ENCODE data around the gene ADGRE3.
"Not testable (repeated sequence)": the region's sequence is repeated elsewhere in the genome, so short reads cannot be mapped to it uniquely, and the experiment has no call there.

Gene ADGRE3

GRCh38 chr19:14606627-14607026 is 68.0 kb downstream of the ADGRE3 start:
- TF ChIP-seq CTCF (IDR thresholded peaks at IDR 0.05): no peak
- no peak overlapping the region for H3K4me3 ChIP-seq
- no peak for DNase-seq (ENCODE audit: low spot score)
- H3K27ac ChIP-seq: no peak overlapping the region

GRCh38 chr19:14603990-14604387 is 70.7 kb downstream of the ADGRE3 start:
- TF ChIP-seq CTCF (IDR thresholded peaks at IDR 0.05): no peak
- DNase-seq (ENCODE audit: low spot score): no peak
- H3K4me3 ChIP-seq: no peak overlapping the region
- no peak overlapping the region for H3K27ac ChIP-seq

GRCh38 chr19:14599548-14600147 is 75.0 kb downstream of the ADGRE3 start:
- TF ChIP-seq CTCF (IDR thresholded peaks at IDR 0.05): no peak
- no peak overlapping the region for H3K4me3 ChIP-seq
- DNase-seq (ENCODE audit: low spot score): no peak
- no peak overlapping the region for H3K27ac ChIP-seq

- DNase-seq (ENCODE audit: low spot score): no peak
These were observed 79.1 kb downstream of the ADGRE3 start for GRCh38 chr19:14595558-14595957.

GRCh38 chr19:14589433-14589832 is 85.2 kb downstream of the ADGRE3 start:
- not testable (repeated sequence) for H3K4me3 ChIP-seq; H3K27ac ChIP-seq; DNase-seq (ENCODE audit: low spot score)

More at GRCh38 chr19:14595558-14595957, 79.1 kb downstream of the ADGRE3 start:
- TF ChIP-seq CTCF (IDR thresholded peaks at IDR 0.05): no peak
- Histone ChIP-seq H3K4me3 (no peak overlapping the region), H3K27ac (no peak overlapping the region)

GRCh38 chr19:14585187-14585586 is 89.5 kb downstream of the ADGRE3 start:
- H3K4me3 ChIP-seq; H3K27ac ChIP-seq; DNase-seq (ENCODE audit: low spot score): not testable (repeated sequence)

GRCh38 chr19:14584372-14584771 is 90.3 kb downstream of the ADGRE3 start:
- not testable (repeated sequence) for H3K4me3 ChIP-seq; DNase-seq (ENCODE audit: low spot score); H3K27ac ChIP-seq

GRCh38 chr19:14582894-14583340 is 91.7 kb downstream of the ADGRE3 start, which contains the start of gene CLEC17A:
Gene CLEC17A, plus strand, starts transcription at chr19:14583084. Its CDS starts 77 bp downstream, at chr19:14583161.
- no peak within 1 kb of the TSS for H3K27ac ChIP-seq
- no peak for TF ChIP-seq CTCF (IDR thresholded peaks at IDR 0.05)
- DNase-seq (ENCODE audit: low spot score): no peak

More at GRCh38 chr19:14582894-14583340, 91.7 kb downstream of the ADGRE3 start, which contains the start of gene CLEC17A:
- no peak within 1 kb of the TSS for H3K4me3 ChIP-seq
